AG09309 (cell line): Measurements from ENCODE around the gene CENPX.

Source experiments
- DNase-seq: peaks from one replicate; pipeline ENCODE4 v3.0.0-alpha.2; 2010; ENCODE audit warnings: low read depth
- H3K4me3 ChIP-seq: 2 replicates; pipeline ENCODE4 v1.5.1; 2011; ENCODE audit warnings: mild to moderate bottlenecking, low read depth, low read length, moderate library complexity; ENCODE audit not compliant: control insufficient read depth
- TF ChIP-seq, protein P1 (sequence below): IDR thresholded peaks from 2 replicates; pipeline ENCODE4 v1.5.1; 2011; ENCODE audit warnings: mild to moderate bottlenecking, low read depth, low read length, inconsistent platforms; ENCODE audit not compliant: insufficient read depth, control insufficient read depth; ENCODE audit errors: missing control alignments

Gene CENPX

GRCh38 chr17:82023447-82024241, 966 bp upstream of the CENPX start:
- DNase-seq = no peak
- peak overlapping the region; percentile 51 for H3K4me3 ChIP-seq
- TF ChIP-seq, protein P1, sequence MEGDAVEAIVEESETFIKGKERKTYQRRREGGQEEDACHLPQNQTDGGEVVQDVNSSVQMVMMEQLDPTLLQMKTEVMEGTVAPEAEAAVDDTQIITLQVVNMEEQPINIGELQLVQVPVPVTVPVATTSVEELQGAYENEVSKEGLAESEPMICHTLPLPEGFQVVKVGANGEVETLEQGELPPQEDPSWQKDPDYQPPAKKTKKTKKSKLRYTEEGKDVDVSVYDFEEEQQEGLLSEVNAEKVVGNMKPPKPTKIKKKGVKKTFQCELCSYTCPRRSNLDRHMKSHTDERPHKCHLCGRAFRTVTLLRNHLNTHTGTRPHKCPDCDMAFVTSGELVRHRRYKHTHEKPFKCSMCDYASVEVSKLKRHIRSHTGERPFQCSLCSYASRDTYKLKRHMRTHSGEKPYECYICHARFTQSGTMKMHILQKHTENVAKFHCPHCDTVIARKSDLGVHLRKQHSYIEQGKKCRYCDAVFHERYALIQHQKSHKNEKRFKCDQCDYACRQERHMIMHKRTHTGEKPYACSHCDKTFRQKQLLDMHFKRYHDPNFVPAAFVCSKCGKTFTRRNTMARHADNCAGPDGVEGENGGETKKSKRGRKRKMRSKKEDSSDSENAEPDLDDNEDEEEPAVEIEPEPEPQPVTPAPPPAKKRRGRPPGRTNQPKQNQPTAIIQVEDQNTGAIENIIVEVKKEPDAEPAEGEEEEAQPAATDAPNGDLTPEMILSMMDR = no peak

GRCh38 chr17:82022981-82023446, 336 bp upstream of the CENPX start, which contains the start of gene LRRC45:
Gene LRRC45 (plus strand): TSS chr17:82023305. CDS start chr17:82023644, 339 bp downstream.
- TF ChIP-seq, protein P1 = no peak
- peak; percentile 97 for DNase-seq
- peak within 1 kb of the TSS; percentile 77 for H3K4me3 ChIP-seq

DNA sequence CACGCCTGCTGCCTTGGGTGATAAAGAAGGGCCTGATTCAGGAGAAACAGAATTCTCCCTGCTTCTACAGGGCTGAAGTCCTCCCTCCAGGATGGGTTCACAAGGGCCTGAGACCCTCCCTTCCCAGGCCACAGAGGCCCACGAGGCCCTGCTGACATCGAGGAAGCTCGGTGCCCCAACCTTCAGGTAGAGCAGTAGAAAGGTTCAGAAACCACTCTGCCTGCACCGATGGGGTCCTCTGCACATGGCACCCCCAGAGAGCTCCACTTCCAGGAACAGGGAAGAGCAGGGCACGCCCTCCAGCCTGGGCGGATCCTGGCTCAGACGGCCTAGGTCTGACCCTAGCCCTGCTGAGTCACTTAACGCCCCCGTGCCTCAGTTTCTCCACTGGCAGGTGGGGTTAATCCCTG, 773 bp downstream of the CENPX start:
- TF ChIP-seq, protein P1 = no peak
- no peak for DNase-seq
- H3K4me3 ChIP-seq = peak overlapping the region; percentile 77

- peak overlapping the region; percentile 77 for H3K4me3 ChIP-seq
- TF ChIP-seq, protein P1 = peak; percentile 89
- DNase-seq = peak; percentile 42
Measured at GRCh38 chr17:82021107-82021899, 1.4 kb downstream of the CENPX start.

GRCh38 chr17:82020572-82021106, 2.0 kb downstream of the CENPX start:
- no peak overlapping the region for H3K4me3 ChIP-seq
- DNase-seq = no peak
- TF ChIP-seq, protein P1 = no peak
